Measurements from ENCODE around the gene RGS12.
A peak's percentile ranks its signal among the peaks of the same experiment; 100 is the strongest.

Gene RGS12

DNA sequence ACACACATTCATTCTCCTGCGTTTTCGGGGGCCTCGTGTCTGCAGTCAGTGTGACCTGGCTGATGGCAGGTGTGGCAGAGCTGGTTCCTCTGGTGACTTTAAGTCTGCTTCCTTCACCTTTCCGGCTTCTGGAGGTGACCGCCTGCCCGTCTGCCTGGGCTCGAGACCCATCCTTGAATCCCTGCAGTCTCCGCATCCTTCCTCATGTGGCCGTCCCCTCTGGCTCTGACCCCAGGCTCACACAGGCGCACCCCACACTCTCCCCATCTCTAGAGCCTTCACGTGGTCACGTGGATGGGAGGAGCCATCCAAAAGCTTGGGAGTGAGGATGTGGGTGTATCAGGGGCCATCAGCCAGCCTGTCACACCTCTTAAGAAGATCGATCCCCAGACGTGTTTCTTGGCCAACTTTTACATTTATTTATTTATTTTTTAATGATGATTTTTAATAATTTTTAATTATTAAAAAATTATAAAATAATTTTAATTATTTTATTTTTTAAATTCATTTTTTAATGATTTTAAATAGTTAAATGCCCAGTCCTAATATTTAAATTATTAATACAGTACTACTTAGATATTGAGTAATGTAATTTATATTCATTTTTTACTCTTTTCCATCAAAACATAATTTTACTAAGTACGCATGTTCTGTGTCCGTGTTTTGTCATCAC lies 20.9 kb downstream of the RGS12 start:
- peak; percentile 11 for DNase-seq

DNA sequence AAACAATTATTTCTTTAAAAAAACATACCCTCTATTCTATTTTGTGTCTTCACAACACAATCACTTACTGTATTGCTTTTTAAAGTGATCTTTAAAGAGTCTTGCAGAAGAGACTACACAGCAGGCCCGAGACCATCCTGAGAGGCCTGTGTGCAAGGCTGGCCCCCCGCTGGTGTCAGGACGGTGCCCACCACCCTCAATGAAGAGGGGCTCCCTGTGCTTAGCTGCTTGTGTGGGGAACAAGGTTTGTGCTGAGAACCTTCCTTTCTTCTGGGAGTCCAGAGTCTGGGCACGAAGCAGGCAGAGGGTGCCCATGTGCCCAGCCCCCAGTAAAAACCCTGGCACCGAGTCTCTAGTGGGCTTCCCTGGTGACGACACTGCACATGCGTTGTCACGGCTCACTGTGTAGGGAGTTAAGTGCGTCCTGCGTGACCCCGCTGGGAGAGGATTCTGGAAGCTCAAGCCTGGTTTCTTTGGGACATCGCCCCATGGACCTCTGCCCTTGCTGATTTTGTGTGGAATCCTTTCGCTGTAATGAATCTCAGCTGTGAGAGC lies 22.0 kb downstream of the RGS12 start:
- DNase-seq: peak; percentile 6

DNA sequence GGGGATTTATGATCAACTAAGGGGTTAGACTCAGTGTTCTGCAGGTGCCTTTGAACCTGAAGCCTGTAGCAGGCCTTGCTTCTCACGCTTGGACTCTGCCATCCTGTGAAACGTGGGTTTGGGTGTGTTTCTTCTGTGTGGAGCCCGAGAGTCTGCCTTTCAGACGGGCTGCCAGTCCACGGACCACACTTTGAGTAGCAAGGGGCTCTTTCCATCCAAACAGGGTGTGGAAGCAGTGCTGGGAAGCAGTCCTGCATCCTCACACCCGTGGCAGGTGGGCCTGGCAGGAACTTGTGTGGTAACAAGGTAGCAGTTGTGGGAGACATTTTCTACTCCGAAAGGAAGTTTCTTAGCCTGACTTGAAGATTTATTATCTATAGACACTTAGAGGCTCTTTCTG lies 22.7 kb downstream of the RGS12 start:
- DNase-seq: peak; percentile 9

DNA sequence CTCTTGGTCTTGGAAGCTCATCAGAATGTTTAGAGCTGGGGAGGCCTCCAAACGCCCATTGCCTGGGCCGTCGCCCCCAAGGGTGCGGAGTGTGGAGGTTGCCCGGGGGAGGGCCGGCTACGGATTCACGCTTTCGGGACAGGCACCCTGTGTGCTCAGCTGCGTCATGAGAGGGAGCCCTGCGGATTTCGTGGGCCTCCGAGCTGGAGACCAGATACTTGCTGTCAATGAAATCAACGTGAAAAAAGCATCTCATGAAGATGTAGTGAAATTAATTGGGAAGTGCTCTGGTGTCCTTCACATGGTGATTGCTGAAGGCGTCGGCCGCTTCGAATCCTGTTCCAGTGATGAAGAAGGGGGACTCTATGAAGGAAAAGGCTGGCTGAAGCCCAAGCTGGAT lies 23.3 kb downstream of the RGS12 start:
- peak; percentile 6 for DNase-seq

DNA sequence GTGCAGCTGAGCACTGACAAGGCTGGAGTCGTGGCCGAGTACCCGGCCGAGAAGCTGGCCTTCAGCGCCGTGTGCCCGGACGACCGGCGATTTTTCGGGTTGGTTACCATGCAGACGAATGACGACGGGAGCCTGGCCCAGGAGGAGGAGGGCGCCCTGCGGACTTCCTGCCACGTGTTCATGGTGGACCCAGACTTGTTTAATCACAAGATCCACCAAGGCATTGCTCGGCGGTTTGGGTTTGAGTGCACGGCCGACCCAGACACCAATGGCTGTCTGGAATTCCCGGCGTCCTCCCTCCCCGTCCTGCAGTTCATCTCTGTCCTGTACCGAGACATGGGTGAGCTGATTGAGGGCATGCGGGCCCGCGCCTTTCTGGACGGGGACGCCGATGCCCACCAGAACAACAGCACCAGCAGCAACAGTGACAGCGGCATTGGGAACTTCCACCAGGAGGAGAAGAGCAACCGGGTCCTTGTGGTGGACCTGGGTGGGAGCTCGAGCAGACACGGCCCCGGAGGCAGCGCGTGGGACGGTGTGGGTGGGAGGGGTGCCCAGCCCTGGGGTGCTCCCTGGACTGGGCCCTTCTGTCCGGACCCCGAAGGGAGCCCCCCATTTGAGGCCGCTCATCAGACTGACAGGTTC lies 24.3 kb downstream of the RGS12 start:
- peak; percentile 12 for DNase-seq

DNA sequence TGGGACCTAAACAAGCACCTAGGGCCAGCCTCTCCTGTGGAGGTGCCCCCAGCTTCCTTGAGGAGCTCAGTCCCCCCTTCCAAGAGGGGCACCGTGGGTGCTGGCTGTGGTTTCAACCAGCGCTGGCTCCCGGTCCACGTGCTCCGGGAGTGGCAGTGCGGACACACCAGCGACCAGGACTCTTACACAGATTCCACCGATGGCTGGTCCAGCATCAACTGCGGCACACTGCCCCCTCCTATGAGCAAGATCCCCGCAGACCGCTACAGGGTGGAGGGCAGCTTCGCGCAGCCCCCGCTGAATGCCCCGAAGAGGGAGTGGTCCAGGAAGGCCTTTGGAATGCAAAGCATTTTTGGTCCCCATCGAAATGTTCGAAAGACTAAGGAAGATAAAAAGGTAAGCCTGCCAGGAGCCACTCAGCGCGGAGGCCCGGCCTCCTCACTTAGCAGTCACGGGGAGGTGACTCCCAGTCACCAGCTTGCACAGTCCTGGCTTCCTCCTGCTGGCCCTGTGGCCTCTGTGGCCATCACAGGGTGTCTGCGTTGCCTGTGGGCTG lies 24.9 kb downstream of the RGS12 start:
- peak; percentile 13 for DNase-seq

DNA sequence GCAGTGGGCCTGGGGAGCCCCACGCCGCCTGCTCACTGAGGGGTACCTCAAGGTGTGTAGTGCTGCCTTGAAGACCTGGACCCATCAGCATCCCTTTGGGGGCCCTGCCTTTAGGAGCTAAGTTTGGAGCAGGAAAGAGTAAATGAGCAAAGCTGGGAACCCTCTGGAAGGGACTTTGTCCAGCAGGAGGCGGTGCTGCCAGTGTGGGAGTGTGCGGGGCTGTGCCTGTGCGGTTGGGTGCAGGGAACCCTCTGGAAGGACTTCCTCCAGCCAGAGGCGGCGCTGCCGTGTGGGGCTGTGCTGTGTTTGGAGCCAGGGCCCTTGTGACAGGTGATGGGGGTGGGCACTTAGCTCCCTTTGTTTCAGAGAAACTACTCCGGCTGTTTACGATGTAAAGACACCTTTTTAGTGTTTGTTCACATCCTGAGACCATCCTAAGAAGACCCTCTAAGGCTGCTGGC lies 25.8 kb downstream of the RGS12 start:
- peak; percentile 8 for DNase-seq

DNA sequence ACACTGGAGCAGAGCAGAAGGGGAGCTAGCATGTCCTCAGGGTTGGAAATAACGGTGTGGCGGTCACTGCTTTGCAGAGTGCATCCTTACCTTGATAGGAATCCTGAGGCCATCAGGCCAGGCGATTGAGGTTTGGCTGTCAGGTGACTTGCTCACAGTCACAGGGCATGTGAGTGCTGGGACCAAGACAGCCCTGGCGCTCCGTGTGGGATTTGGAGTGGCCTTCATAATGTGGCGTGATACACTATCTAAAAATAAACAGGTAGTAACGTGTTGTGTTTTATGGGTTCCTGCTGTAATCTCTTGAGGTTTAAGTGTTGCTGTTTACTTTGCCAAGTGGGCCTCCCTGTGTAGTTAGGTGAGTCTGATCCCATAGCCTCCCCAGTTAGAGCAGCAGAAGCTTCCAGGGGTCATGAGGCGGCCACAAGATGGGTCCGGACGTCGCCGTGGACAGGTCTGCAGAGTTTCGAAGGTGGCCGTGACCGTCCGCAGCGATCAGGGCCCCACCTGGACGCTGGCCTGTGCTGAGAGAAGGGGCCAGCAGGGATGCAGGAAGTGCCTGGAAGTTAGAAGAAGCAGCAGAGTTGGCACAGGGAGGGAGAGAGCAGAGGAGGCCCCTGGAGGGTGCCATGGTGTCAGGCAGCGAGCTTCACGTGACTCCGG lies 27.7 kb downstream of the RGS12 start:
- peak; percentile 15 for DNase-seq

DNA sequence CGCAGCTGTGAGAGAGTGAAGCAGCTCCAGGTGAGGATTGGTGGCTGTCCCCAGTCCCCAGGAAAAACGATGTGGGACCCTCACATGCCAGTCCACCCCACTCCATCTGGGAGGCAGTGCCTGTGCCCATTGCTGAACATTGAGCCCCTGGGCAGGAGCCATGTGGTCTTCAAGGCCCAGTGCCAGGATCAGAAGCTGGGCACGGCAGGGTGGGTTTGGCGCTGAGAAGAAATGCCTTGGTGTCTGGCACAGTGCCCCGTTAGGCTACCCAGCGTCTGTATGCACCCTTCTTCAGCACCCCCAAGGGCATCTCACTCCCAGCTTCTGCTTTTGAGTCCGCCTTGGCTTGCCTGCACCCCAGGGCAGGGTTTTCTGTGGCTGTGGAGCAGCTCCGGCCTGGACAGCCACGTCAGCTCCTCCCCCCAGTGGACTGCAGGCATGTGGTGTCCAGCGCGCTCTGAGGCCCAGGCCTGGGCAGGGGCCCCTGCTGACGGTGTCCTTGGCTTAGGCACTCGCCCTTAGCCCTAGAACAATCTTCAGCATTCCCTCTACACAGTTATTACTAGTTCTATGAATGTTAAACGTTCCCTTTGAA lies 28.6 kb downstream of the RGS12 start:
- peak; percentile 56 for DNase-seq

DNA sequence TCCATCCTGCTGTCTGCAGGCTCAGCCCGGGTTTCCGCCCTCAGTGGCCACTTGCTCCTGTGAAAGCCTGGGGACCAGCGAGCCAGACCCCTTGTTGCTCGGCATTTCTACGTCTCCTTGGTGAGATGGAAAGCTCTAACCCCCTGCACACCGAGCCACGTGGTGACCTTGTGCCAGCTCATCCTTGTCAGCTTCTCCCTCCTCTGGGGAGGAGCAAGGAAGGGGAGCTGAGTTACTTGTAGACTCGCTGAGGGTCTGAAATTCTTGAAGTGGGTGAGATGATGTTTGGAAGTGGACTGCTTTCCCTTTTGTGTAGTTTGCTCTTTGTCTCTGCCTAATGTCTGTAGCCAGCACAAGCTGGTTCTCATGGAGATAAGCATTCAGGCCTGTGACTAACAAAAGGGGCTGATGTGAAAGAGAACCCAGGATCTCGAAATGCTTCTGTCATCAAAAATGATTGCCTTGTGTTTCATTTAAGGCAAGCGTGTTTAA lies 29.3 kb downstream of the RGS12 start:
- DNase-seq: peak; percentile 18

DNA sequence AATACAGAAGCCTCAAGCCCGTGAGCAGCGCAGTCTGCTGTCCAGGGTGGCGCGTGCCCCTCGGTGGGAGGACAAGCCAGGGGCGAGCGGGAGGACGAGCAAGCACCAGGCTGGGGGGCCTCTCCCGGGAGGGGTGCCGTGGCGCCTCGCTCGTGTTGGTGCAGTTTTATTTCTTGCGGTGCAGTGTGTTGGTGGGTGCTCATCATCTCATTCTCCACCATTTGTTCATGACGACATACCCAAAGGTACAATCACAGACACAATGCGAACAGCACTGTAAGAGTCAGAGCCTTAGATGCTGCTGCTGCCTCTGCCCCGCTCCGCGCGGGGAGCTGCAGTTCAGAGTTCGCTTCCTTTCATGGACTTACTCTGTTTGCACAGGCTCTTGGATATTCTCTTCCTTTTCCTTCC lies 30.3 kb downstream of the RGS12 start:
- DNase-seq: peak; percentile 7

DNA sequence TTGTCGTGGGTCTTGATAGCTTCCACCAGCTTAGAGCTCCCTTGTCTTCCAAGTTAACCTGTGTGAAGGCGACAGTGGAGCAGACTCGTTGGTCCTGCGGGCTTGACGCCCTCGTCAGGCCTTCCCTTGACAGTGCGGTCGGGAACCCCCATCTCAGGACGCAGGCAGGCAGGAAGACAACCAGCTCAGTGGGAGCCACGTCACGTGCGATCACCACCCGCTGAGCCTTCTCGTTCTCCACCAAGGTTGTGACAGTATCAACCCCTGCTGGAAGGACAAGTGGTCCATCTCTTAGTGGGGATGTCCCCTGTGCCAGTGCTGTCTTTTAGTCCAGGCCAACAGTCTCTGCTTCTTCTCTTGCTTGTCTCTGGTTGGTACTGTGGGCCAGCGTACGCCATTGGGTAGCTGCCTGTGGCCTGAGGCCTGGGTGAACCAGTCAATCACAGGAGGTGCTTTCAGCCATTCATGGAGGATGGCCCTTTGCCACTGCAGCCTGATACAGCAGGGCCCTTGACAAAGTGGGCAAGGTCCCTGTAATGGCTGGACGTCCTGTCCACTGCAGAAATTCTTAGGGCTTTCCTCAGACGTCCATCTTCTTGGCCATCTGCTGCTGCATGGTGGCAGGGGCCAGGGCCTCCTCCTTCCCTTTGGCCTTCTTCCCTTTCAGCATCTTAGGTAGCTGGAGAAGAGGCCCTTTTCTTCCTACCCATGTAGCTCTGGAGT lies 31.4 kb downstream of the RGS12 start:
- DNase-seq: peak; percentile 8

DNA sequence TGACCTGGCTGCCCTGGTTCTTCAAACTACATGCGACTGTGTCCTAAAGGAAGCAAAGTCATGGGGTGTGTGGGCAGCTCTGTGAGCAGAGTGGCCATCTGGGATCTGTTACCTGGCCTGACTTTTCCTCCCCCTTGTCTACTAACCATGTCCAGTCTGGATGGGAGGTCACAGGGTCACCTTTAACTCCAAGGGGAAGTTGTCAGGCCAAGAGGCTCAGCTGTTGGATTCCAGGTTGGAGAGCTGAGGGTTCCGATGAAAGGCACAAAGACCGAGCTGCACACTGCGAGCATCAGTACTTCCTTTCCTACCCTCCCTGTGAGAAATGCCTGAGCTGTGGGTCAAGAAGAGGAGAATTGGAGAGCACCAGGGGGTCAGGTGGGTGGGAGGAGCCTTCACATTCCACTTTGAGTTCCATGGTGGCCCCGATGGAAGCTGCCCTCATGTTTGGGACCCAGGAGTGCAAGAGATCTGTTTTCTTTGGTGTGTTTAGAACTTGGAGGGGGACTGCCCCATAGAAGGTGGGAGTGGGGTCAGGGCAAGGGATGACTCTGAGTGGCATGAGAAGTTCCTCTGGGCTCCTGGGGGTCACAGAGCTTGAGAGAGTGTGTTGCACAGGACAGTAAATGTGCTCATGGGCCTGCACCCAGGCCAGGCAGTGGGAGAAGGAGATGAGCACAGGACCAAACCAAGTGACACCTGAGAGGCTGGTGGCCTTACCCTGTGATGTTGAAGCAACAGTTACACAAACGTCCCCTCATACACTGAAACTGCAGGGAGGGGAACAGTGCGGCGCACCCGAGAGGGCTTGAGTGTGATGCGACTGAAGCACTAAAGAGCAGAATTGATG lies 36.2 kb downstream of the RGS12 start:
- DNase-seq: peak; percentile 15

DNA sequence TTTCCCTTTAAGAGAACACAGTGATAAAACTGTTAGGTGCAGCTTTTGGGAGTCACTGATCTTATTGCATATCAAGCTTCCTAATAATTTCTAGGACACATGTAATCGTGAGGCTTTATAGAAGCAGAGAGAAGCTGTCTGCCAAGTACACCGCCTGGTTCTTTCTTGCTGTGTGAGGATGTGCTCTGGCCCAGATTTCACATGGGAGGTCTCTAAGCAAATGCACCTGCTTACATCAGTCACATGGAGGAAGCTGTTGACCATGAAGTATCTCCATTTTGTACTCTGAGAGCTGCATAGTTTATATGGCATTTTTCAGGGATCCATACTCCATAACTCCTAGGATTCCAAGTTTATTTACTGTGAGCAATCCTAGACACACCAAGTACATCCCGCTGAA lies 37.1 kb downstream of the RGS12 start:
- peak; percentile 15 for DNase-seq

DNA sequence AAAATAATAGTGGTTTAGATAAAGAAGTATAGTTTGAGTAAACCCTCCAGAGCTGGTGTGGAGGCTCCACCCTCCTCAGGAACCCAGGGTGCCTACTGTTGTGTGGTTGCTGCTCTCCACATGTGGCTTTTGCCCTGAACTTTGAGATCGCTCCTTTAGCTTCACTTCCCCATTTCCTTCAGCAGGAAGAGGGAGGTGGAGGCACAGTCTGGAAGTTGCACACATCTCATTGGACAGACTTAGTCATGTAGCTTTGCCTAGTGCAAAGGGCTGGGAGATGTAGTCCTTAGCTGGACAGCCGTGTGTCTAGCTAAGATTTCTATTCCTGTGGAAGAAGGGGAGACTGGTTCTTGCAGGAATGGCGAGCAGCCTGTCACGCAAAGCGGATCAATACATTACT lies 37.9 kb downstream of the RGS12 start:
- peak; percentile 15 for DNase-seq

DNA sequence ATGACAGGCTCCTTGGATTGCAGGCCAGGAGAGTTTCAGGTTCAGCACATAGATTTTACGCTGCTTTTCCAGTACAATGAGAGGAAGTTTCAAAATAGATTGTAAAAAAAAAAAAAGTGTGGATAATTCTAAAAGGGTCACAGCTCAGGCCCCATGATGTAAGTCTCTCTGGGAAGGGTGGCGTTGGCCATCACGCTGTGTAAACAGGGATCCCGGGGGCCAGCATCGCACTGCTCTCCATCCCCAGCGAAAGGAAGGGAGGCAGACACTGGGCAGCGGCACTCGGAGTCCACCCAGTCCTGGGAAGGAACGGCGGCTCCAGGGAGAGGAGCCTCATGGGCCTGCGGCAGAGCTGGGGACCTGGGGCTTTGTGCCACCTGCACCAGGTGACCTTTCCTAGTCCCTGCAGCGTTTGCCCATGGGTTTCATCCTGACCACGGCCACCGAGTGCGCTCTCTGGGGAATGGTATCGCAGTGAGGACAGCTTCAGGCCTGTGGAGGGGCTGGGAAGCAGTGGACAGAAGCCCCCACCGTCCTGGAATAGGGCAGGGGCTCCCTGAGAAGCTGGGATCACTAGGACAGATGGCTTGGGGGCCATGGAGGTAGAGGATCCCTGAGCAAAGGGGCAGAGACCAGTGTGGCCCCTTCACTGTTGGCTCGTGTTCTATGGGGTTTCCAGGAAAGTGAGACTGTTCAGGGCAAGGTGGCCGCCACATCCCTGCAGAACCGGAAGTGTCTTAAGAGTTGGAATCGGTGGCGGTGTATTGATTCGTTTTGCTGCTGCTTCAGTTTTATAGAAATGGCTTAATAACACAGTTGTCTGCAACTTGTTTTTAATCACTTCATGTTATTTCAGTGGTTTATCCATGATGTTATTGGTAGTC lies 38.9 kb downstream of the RGS12 start:
- DNase-seq: peak; percentile 16

DNA sequence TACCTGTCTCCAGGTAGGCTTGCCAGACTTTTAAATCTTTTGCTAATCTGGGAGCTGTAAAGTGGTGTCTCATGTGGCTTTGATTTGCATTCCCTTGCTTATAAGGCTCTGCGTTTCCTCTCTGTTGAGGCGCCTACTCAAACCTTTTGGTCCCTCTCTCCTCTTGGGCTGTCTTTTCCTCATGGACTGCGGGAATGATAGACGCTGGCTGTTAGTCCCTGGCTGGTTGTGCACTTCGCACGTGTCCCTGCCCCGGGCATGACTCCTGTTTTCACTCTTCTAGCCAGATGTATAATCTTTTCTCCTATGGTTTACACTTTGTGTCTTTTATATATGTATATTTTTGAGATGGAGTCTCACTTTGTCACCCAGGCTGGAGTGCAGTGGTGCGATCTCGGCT lies 39.7 kb downstream of the RGS12 start:
- peak; percentile 5 for DNase-seq

DNA sequence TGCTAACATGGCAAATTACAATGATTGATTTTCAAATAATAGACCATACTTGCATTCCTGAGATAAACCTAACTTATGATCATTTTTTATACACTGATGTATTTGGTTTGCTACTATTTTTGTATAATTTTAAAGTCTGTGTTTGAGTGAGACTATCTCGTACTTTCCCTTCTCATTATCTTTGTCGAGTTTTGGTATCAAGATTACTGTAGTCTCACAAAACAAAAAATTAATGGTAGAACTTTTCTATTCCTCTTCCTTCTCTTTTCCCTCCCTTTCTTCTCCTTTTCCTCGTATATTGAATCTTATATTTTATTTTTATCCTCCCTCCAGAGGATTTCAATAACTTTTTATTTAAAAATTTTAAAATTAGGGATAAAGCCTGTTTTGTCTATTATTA lies 41.5 kb downstream of the RGS12 start:
- DNase-seq: no peak

DNA sequence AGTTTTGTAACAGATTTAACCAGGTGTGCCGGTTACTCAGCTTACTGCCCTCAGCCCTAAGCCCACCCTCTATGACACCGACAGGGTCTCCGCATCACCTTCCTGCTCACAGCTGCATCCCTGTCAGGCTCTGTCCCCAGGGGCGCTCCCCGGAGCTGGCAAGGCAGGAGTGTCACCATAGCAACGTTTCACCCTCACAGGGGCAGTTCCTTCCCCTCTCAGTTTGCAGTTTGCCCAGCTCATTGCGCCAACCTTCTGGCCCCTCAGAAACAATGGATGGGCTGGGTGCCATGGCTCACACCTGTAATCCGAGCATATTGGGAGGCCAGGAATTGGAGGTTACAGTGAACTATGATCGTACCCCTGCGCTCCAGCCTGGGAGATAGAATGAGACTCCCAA lies 42.6 kb downstream of the RGS12 start:
- DNase-seq: peak; percentile 13

DNA sequence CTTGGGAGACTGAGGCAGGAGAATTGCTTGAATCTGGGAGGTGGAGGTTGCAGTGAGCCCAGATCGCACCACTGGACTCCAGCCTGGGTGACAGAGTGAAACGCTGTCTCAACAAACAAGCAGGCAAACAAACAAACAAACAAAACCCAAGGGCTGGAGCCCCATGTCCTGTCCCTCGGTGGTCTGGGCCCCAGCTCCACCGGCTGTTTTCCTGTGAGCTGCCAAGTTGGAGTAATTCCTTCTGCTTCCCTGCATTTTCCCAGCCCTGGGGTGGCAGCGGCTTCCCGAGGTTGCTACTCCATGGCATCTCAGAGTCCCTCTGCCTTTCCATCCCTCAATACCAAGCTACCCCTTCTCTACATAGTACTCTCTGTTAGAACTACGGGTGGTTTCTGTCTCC lies 43.2 kb downstream of the RGS12 start:
- peak; percentile 5 for DNase-seq

Measured in femur (tissue), 1 donor.